BLaER1 treated with 17β-estradiol and CSF1 and Interleukin-3, amounts not matched to agents 10 nM and 100 nM (cell line): Measurements from ENCODE around the gene CSNK1E.
A peak's percentile ranks its signal among the peaks of the same experiment; 100 is the strongest.

Source experiments
- H3K27ac ChIP-seq, 11 experiments: shearing (Covaris generic); formaldehyde crosslinking; 2 replicates each; pipeline ENCODE4 v1.8.1; 2022
- H3K27me3 ChIP-seq, 11 experiments: shearing (Covaris generic); formaldehyde crosslinking; 2 replicates each; pipeline ENCODE4 v1.8.1; 2022
- H3K36me3 ChIP-seq, 11 experiments: shearing (Covaris generic); formaldehyde crosslinking; 2 replicates each; pipeline ENCODE4 v1.8.1; 2022
- H3K4me1 ChIP-seq, 10 experiments: shearing (Covaris generic); formaldehyde crosslinking; 2 replicates each; pipeline ENCODE4 v1.8.1; 2022
- H3K4me2 ChIP-seq, 11 experiments: shearing (Covaris generic); formaldehyde crosslinking; 2 replicates each; pipeline ENCODE4 v1.8.1; 2022
- H3K4me3 ChIP-seq, 10 experiments: shearing (Covaris generic); formaldehyde crosslinking; 2 replicates each; pipeline ENCODE4 v1.8.1; 2022
- H3K9ac ChIP-seq, 11 experiments: shearing (Covaris generic); formaldehyde crosslinking; 2 replicates each; pipeline ENCODE4 v1.8.1; 2022
- H3K9me3 ChIP-seq, 11 experiments: shearing (Covaris generic); formaldehyde crosslinking; replicated peaks in 1 of 11; 2 replicates each; pipeline ENCODE4 v1.8.1; 2022
- H4K20me1 ChIP-seq, 11 experiments: shearing (Covaris generic); formaldehyde crosslinking; 2 replicates each; pipeline ENCODE4 v1.8.1; 2022
- Cebpa-rat ChIP-seq, 11 experiments: shearing (Covaris generic); IDR thresholded peaks; 2 replicates each; pipeline ENCODE4 v1.8.1; 2022

CSNK1E gene

GRCh38 chr22:38244106-38244505 lies 73.1 kb downstream of the CSNK1E start:
- no peak for TF ChIP-seq Cebpa-rat (IDR thresholded peaks at IDR 0.05)
- peaks cover 39 to 88% (median 80%) of the 10 kb centered on the region in 10 experiments for H3K4me1 ChIP-seq
- H4K20me1 ChIP-seq = peaks cover 33 to 63% (median 52%) of the 10 kb centered on the region in 11 experiments; a peak in 21 of 22 replicates
- H3K4me3 ChIP-seq = peak overlapping the region in 1 of 10 experiments; percentile 27; a peak in 2 of 20 replicates
- H3K27ac ChIP-seq = peak overlapping the region in 3 of 11 experiments; percentile 48 to 64 (median 55); a peak in 2 of 22 replicates
- peak overlapping the region; percentile 62 to 98 (median 83) for H3K4me2 ChIP-seq
- peaks cover 0 to 4% (median under 1%) of the 10 kb centered on the region in 11 experiments; a peak in 6 of 22 replicates for H3K9me3 ChIP-seq
- H3K27me3 ChIP-seq = no peaks in the 10 kb centered on the region
- H3K36me3 ChIP-seq = peaks cover 5 to 57% (median 28%) of the 10 kb centered on the region in 11 experiments; a peak in 17 of 22 replicates
- peak overlapping the region in 4 of 11 experiments; percentile 3 to 61 (median 37); a peak in 2 of 22 replicates for H3K9ac ChIP-seq

GRCh38 chr22:38243007-38243765 lies 74.0 kb downstream of the CSNK1E start:
- H3K4me1 ChIP-seq = peaks cover 39 to 79% (median 73%) of the 10 kb centered on the region in 10 experiments
- H3K4me2 ChIP-seq = peak overlapping the region; percentile 62 to 98 (median 83)
- peak overlapping the region in 7 of 11 experiments; percentile 24 to 66 (median 55); a peak in 12 of 22 replicates for H3K27ac ChIP-seq
- TF ChIP-seq Cebpa-rat (IDR thresholded peaks at IDR 0.05) = no peak
- H3K27me3 ChIP-seq = no peaks in the 10 kb centered on the region
- H3K4me3 ChIP-seq = peak overlapping the region in 2 of 10 experiments; percentile 6 to 27; a peak in 1 of 20 replicates
- H3K9ac ChIP-seq = peak overlapping the region in 8 of 11 experiments; percentile 1 to 61 (median 40); a peak in 14 of 22 replicates
- peaks cover 24 to 58% (median 46%) of the 10 kb centered on the region in 11 experiments; a peak in 21 of 22 replicates for H4K20me1 ChIP-seq
- no peaks in the 10 kb centered on the region for H3K9me3 ChIP-seq
- peaks cover 5 to 63% (median 28%) of the 10 kb centered on the region in 11 experiments; a peak in 18 of 22 replicates for H3K36me3 ChIP-seq

GRCh38 chr22:38240734-38241252 lies 76.4 kb downstream of the CSNK1E start:
- H3K27ac ChIP-seq = no peak overlapping the region
- peak overlapping the region in 8 of 11 experiments; percentile 11 to 55 (median 34); a peak in 13 of 22 replicates for H3K4me2 ChIP-seq
- no peak overlapping the region; a peak in 1 of 22 replicates for H3K9ac ChIP-seq
- H3K36me3 ChIP-seq = peaks cover 5 to 61% (median 33%) of the 10 kb centered on the region in 11 experiments; a peak in 20 of 22 replicates
- peaks cover 34 to 55% (median 49%) of the 10 kb centered on the region in 10 experiments for H3K4me1 ChIP-seq
- no peaks in the 10 kb centered on the region for H3K9me3 ChIP-seq
- H3K27me3 ChIP-seq = no peaks in the 10 kb centered on the region
- TF ChIP-seq Cebpa-rat (IDR thresholded peaks at IDR 0.05) = no peak
- H4K20me1 ChIP-seq = peaks cover 0 to 42% (median 22%) of the 10 kb centered on the region in 11 experiments; a peak in 16 of 22 replicates
- H3K4me3 ChIP-seq = no peak overlapping the region
